Transverse colon (tissue), 4 donors: ENCODE data around the gene EPHB2.

Experiments used
- EP300 ChIP-seq: sonication (generic); formaldehyde crosslinking; IDR thresholded peaks from one replicate; pipeline ENCODE4 v1.6.1; 2017; ENCODE audit warnings: antibody characterized with exemption, low read depth
- POLR2AphosphoS5 ChIP-seq, 3 donors: sonication (generic); formaldehyde crosslinking; IDR thresholded peaks; one replicate each; pipeline ENCODE4 v1.6.1; 2016; ENCODE audit warnings: antibody characterized with exemption in 3 of 3
- TF ChIP-seq, protein P1 (sequence below), 5 experiments: fragments of 200-600 bp in 3 of 5; fragments of 450-650 bp in 2 of 5; sonication (generic) in 3 of 5; IDR thresholded peaks; 1 replicate in 2 of 5; 2 replicates in 3 of 5; pipeline ENCODE4 v1.5.1; 2016 to 2017; ENCODE audit warnings: antibody characterized with exemption in 5 of 5, inconsistent platforms in 3 of 5, mild to moderate bottlenecking in 2 of 5, moderate library complexity in 1 of 5

DNA sequence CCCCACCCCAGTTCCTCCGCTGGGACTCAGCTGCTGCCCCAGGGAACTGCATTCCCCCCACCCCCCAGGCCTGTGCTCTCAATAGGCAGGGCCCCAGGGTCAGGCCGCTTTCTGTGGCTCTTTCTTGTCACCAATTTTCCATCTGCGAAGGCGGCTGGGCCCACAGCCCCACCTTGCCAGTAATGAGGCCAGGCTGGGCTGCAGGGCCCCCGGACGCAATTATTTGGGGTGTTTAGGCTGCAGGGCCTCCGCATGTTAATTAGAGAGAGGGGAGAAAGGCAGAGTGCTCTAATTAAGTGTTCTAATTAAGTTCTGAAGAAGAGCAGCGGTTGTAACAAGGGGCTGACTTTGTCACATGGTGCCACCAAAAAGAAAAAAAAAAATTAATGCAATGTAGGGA, 71.8 kb downstream of the EPHB2 start:
- no peak for TF ChIP-seq EP300
- TF ChIP-seq, protein P1, sequence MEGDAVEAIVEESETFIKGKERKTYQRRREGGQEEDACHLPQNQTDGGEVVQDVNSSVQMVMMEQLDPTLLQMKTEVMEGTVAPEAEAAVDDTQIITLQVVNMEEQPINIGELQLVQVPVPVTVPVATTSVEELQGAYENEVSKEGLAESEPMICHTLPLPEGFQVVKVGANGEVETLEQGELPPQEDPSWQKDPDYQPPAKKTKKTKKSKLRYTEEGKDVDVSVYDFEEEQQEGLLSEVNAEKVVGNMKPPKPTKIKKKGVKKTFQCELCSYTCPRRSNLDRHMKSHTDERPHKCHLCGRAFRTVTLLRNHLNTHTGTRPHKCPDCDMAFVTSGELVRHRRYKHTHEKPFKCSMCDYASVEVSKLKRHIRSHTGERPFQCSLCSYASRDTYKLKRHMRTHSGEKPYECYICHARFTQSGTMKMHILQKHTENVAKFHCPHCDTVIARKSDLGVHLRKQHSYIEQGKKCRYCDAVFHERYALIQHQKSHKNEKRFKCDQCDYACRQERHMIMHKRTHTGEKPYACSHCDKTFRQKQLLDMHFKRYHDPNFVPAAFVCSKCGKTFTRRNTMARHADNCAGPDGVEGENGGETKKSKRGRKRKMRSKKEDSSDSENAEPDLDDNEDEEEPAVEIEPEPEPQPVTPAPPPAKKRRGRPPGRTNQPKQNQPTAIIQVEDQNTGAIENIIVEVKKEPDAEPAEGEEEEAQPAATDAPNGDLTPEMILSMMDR (IDR thresholded peaks at IDR 0.05), result no peak
- no peak for TF ChIP-seq POLR2AphosphoS5 (IDR thresholded peaks at IDR 0.05)
